VCaP (cell line): ENCODE data around the gene COG2.

Source experiments
- H3K27ac ChIP-seq: fragments of 450-650 bp; 2 replicates; pipeline ENCODE4 v1.5.1; 2017
- TF ChIP-seq, protein P1 (sequence below): fragments of 450-650 bp; conservative IDR thresholded peaks from 2 replicates; pipeline ENCODE4 v1.5.1; 2017; ENCODE audit warnings: mild to moderate bottlenecking, moderate library complexity

Gene COG2

DNA sequence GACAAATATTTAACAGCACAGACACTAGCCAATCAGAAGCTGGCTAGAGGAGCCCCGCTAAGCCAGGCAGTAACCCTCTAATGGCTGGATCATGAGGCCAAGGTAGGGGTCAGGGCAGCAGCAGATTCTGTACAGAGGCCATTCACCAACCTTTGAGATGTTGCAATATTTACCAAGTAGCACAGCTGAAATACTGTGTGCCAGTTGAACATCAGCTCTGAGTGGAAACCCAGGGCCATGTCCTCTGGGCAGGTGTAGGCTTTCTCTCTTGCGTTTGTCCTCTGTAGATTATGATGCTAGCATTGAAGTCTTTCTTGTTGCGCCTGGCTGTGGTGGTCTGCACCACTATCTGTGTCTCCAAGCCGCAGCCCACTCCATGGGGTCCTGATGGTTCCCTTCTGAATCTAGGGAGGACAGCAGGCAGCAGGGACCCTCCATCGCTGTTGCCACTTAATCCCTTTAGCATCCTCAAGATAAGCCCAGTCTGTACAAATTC, 2.5 kb upstream of the COG2 start:
- TF ChIP-seq, protein P1, sequence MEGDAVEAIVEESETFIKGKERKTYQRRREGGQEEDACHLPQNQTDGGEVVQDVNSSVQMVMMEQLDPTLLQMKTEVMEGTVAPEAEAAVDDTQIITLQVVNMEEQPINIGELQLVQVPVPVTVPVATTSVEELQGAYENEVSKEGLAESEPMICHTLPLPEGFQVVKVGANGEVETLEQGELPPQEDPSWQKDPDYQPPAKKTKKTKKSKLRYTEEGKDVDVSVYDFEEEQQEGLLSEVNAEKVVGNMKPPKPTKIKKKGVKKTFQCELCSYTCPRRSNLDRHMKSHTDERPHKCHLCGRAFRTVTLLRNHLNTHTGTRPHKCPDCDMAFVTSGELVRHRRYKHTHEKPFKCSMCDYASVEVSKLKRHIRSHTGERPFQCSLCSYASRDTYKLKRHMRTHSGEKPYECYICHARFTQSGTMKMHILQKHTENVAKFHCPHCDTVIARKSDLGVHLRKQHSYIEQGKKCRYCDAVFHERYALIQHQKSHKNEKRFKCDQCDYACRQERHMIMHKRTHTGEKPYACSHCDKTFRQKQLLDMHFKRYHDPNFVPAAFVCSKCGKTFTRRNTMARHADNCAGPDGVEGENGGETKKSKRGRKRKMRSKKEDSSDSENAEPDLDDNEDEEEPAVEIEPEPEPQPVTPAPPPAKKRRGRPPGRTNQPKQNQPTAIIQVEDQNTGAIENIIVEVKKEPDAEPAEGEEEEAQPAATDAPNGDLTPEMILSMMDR, result no peak
- no peak overlapping the region for H3K27ac ChIP-seq

- TF ChIP-seq, protein P1, result no peak
- H3K27ac ChIP-seq, result no peak overlapping the region
Measured at GRCh38 chr1:230641346-230641745, 935 bp upstream of the COG2 start.

GRCh38 chr1:230641900-230642262, 400 bp upstream of the COG2 start:
- no peak overlapping the region for H3K27ac ChIP-seq
- TF ChIP-seq, protein P1, result no peak

DNA sequence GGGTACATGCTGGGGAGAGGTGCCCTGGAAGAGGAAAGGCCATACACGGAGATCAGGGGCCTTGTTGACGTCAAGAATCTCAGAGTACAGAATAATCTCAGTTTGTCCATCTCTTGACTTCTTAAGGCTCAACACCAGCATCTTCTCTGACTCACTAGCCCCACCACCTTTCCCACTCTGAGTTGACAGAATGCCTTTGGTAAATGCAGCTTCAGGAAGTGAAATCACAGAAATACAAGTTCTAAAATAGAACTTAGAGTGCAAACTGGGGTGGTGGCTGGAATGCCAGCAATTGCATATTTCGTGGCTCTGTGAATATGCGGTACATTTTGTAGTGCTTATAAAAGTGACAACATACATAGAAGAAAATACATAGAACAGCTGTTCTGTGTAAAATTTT, 1.6 kb downstream of the COG2 start:
- H3K27ac ChIP-seq, result peak overlapping the region; percentile 81; the same call in 1 of the 2 replicates
- TF ChIP-seq, protein P1, result no peak

- TF ChIP-seq, protein P1, result no peak
- H3K27ac ChIP-seq, result no peak overlapping the region
Measured at GRCh38 chr1:230646710-230647302, 4.5 kb downstream of the COG2 start.

DNA sequence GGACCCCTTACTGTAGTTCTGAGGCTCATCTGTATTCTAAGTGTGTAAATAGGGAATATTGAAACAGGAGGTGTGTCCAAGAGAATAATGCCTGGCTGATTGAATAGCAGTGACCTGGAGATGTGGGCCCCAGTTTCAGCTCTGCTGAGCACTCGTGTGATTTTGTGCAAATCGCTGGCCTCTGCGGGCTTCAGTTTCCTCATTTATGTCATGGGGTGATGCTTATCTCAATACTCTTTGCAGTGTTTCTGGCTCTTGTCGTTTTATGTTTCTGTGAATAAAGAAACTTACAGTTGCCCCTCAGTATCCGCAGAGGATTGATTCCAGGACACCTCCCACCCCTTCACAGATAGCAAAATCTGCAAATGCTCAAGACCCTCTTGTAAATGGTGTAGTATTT, 5.0 kb downstream of the COG2 start:
- H3K27ac ChIP-seq, result no peak overlapping the region
- TF ChIP-seq, protein P1, result no peak

DNA sequence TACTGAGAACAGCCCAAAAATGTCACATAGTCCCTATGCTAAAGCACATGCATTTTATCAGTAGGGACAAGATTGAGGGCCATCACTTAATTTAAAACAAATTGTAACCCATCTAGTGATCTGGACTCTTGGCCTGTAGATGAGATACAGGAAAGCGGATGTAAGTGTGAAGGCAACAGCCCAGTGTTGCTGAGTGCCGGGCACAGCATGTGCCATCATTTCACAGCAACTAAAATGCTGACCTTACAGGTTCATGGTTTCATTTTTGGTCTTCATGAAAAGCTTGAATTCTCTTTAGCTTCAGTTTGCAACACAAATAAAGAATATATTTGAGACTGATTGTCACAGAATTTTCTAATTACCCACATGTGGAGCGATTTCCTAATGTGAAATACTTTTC, 5.8 kb downstream of the COG2 start:
- H3K27ac ChIP-seq, result no peak overlapping the region
- TF ChIP-seq, protein P1, result no peak
